Heart left ventricle (tissue), 16 donors: ENCODE data around the gene IFNA10. TPM values are rescaled to one million over a fixed set of nuclear protein-coding genes. Genes with fewer than 3 reads are reported as not detected.
"Not testable (repeated sequence)": the region's sequence is repeated elsewhere in the genome, so short reads cannot be mapped to it uniquely, and the experiment has no call there.

ENCODE experiments used
- ATAC-seq, 4 donors: fragments of 200-7000 bp; cut with Tn5 transposase; one replicate each; pipeline ENCODE4 v1.9.1; 2020 to 2022; ENCODE audit warnings: moderate library complexity in 4 of 4, mild to moderate bottlenecking in 3 of 4, moderate number of reproducible peaks in 1 of 4
- DNase-seq, 5 donors: peaks; one replicate each; pipeline ENCODE4 v3.0.0-alpha.2; 2020
- H3K27ac ChIP-seq, 12 donors: fragments of 200-600 bp; sonication (generic) in 4 of 12; one replicate each; pipeline versions ENCODE4 v1.5.0 to v1.8.0; 2016 to 2022; ENCODE audit warnings: mild to moderate bottlenecking in 2 of 12
- H3K27me3 ChIP-seq, 9 donors: fragments of 200-600 bp; sonication (generic) in 2 of 9; one replicate each; pipeline versions ENCODE4 v1.5.1 to v1.8.0; 2016 to 2022; ENCODE audit warnings: mild to moderate bottlenecking in 3 of 9
- H3K36me3 ChIP-seq, 9 donors: fragments of 200-600 bp; sonication (generic) in 2 of 9; one replicate each; pipeline versions ENCODE4 v1.5.0 to v1.8.0; 2018 to 2022; ENCODE audit warnings: mild to moderate bottlenecking in 2 of 9
- H3K4me1 ChIP-seq, 12 donors: fragments of 200-600 bp; sonication (generic) in 4 of 12; one replicate each; pipeline versions ENCODE4 v1.5.0 to v1.8.0; 2016 to 2022; ENCODE audit warnings: mild to moderate bottlenecking in 3 of 12
- H3K4me3 ChIP-seq, 12 donors: fragments of 200-600 bp; sonication (generic) in 4 of 12; one replicate each; pipeline versions ENCODE4 v1.5.0 to v1.8.0; 2017 to 2022; ENCODE audit warnings: mild to moderate bottlenecking in 9 of 12, moderate library complexity in 4 of 12
- H3K9me3 ChIP-seq, 12 donors: fragments of 200-600 bp; sonication (generic) in 4 of 12; one replicate each; pipeline versions ENCODE4 v1.5.0 to v1.8.0; 2016 to 2022; ENCODE audit warnings: mild to moderate bottlenecking in 1 of 12
- POLR2A ChIP-seq, 2 donors: fragments of 450-650 bp; IDR thresholded peaks; one replicate each; pipeline ENCODE4 v1.6.1; 2017; ENCODE audit warnings: antibody characterized with exemption in 2 of 2, mild to moderate bottlenecking in 2 of 2, moderate library complexity in 2 of 2
- WGBS, 4 donors: extraction: QIAGEN DNeasy Blood & Tissue Kit in 2 of 4; methylation state at CpG; one replicate each; pipeline versions ENCODE4 v1.1.5 to v1.1.7; 2013 to 2018; 5-methylcytosine and 5-hydroxymethylcytosine counted together
- intact Hi-C, 10 donors: fragments of 100-400 bp; cut with DNase I; formaldehyde crosslinking; loops; one replicate each; pipeline versions ENCODE4 v1.11.1 to v1.14.2; 2022
- polyA plus RNA-seq, 2 donors: library from polyadenylated mRNA; stranded (reverse); fragments of 200-250 nt; gene quantifications; one replicate each; pipeline ENCODE4 v1.2.3, GENCODE V29; 2013
- total RNA-seq, 9 donors: library from RNA; depleted of rRNA in 2 of 9; stranded (reverse); fragments of >200 nt in 2 of 9; fragmentation: NEBNext Ultra II Directional in 3 of 9; extraction: Animal tissue kit (Norgen Biotek cat#: 25700) in 3 of 9; gene quantifications; one replicate each; pipeline versions ENCODE4 v1.1.0 to v1.2.4, GENCODE V29; 2016 to 2023
- TF ChIP-seq, protein P1 (sequence below), 12 donors: fragments of 200-600 bp; sonication (generic) in 4 of 12; IDR thresholded peaks; one replicate each; pipeline versions ENCODE4 v1.5.0 to v1.8.0; 2018 to 2022; ENCODE audit warnings: antibody characterized with exemption in 12 of 12, mild to moderate bottlenecking in 5 of 12
- donor health status: ischemic (EF 13 %, LVEDD 7.1; RV severe dilation, severe dysfunction).
- donor health status: healthy with polysubstance abuse.
- donor health status: DM: no; HTN: yes; CAD: no.
- donor health status: DM: no; HTN: no; CAD: no.
- donor health status: ischemic (EF 25% LVEDD 6.9; RV normal size, moderate dysfunction).
- donor health status: ischemic (EF 25% LVEDD 5.7; RV mildly dilated, moderate dysfunction).
- donor health status: healthy.
- donor health status: DM: yes; HTN: yes; CAD: no.
- donor health status: ischemic (EF 35%, LVEDD 5.7; RV mildly dilated, moderate dysfunction).
- donor health status: nonischemic (EF 11% LVEDD 7.7; RV severe dilation, severe dysfunction).
- donor health status: DM: yes; HTN: yes; CAD: no.
- donor health status: PGD.
- donor health status: ischemic (EF 29% LVEDD 5.4; RV normal size, mild dysfunction).
- donor health status: nonischemic (EF 23%, LVEDD 6.1; RV moderate dilation, normal function).

Gene IFNA10
- total and polyA plus RNA-seq, 11 donors, result not detected

GRCh38 chr9:21182810-21183736, 23.9 kb downstream of the IFNA10 start:
- H3K27me3 ChIP-seq, H3K9me3 ChIP-seq, DNase-seq, H3K36me3 ChIP-seq, H3K4me3 ChIP-seq, H3K27ac ChIP-seq, H3K4me1 ChIP-seq: not testable (repeated sequence)
- ATAC-seq, result peak in 1 of 4 donors; percentile 71
- WGBS, 4 donors, result 35 to 39% (median 39%) methylated on average over 4 of the region's 4 CpGs
- TF ChIP-seq, protein P1, sequence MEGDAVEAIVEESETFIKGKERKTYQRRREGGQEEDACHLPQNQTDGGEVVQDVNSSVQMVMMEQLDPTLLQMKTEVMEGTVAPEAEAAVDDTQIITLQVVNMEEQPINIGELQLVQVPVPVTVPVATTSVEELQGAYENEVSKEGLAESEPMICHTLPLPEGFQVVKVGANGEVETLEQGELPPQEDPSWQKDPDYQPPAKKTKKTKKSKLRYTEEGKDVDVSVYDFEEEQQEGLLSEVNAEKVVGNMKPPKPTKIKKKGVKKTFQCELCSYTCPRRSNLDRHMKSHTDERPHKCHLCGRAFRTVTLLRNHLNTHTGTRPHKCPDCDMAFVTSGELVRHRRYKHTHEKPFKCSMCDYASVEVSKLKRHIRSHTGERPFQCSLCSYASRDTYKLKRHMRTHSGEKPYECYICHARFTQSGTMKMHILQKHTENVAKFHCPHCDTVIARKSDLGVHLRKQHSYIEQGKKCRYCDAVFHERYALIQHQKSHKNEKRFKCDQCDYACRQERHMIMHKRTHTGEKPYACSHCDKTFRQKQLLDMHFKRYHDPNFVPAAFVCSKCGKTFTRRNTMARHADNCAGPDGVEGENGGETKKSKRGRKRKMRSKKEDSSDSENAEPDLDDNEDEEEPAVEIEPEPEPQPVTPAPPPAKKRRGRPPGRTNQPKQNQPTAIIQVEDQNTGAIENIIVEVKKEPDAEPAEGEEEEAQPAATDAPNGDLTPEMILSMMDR (IDR thresholded peaks at IDR 0.05), result peak in 8 of 12 donors; percentile 15 to 48 (median 36)
- intact Hi-C loops, result loop anchor here in 1 of 10 donors (10.0 kb wide), 1 partner anchor 602 kb away; no protein-coding TSS in a partner anchor

GRCh38 chr9:21174671-21175070, 32.3 kb downstream of the IFNA10 start:
- Histone ChIP-seq H3K9me3 (no peaks in the 10 kb centered on the region), H3K27ac (no peak overlapping the region), H3K4me1 (no peaks in the 10 kb centered on the region), H3K27me3 (no peaks in the 10 kb centered on the region), H3K36me3 (no peaks in the 10 kb centered on the region), H3K4me3 (no peak overlapping the region)
- TF ChIP-seq POLR2A (IDR thresholded peaks at IDR 0.05), result no peak
- TF ChIP-seq, protein P1 (IDR thresholded peaks at IDR 0.05), result no peak
- no peak for ATAC-seq
- DNase-seq, result no peak
- intact Hi-C loops, result no loop called here
- 73 to 82% (median 76%) methylated on average over 2 of the region's 2 CpGs for WGBS, 4 donors

DNA sequence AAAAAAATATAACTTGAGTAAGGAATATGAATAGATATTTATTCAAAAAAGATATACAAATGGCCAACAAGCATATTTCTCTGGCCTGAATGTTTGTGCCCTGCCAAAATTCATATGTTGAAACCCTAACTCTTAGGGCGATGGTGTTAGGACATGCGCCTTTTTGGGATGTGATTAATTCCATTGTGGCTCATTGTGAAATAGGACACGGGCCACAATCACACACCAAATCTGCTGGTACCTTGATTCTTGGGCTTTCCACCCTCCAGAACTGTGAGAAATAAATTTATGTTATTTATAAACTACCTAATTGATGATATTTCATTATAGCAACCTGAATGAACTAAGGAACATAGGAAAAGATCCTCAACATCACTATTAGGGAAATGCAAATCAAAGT, 34.8 kb downstream of the IFNA10 start:
- no peak for DNase-seq
- H3K36me3 ChIP-seq, result no peaks in the 10 kb centered on the region
- intact Hi-C loops, result no loop called here
- no peaks in the 10 kb centered on the region for H3K4me1 ChIP-seq
- TF ChIP-seq, protein P1 (IDR thresholded peaks at IDR 0.05), result no peak
- no peak for TF ChIP-seq POLR2A (IDR thresholded peaks at IDR 0.05)
- no peak for ATAC-seq
- peaks cover 0 to 3% (median 0%) of the 10 kb centered on the region in 9 donors for H3K27me3 ChIP-seq
- no peak overlapping the region for H3K27ac ChIP-seq
- no peak overlapping the region for H3K4me3 ChIP-seq
- WGBS, 4 donors, result 79 to 92% (median 85%) methylated on average over 3 of the region's 3 CpGs
- no peaks in the 10 kb centered on the region for H3K9me3 ChIP-seq

DNA sequence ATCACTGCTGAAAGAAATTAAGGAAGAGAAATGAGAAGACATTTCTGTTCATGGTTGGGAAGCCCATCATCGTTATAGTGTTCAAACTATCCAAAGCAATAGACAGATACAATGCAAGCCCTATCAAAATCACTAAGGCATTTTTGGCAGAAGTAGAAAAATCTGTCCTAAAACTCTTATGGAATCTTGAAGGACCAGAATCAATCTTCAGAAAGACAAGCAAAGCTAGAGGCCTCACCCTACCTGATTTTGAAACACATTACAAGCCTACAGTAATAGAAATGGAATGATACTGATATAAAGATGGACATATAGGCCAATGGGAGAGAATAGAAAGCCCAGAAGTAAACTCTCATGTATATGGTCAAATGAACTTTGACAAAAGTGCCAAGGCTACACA, 35.6 kb downstream of the IFNA10 start:
- H3K27me3 ChIP-seq, result peaks cover 0 to 3% (median 0%) of the 10 kb centered on the region in 9 donors
- H3K27ac ChIP-seq, result no peak overlapping the region
- DNase-seq (no peak), ATAC-seq (no peak)
- H3K4me1 ChIP-seq, result no peaks in the 10 kb centered on the region
- intact Hi-C loops, result no loop called here
- H3K36me3 ChIP-seq, result no peaks in the 10 kb centered on the region
- H3K4me3 ChIP-seq, result no peak overlapping the region
- TF ChIP-seq, protein P1 (IDR thresholded peaks at IDR 0.05), result no peak
- TF ChIP-seq POLR2A (IDR thresholded peaks at IDR 0.05), result no peak
- WGBS, 4 donors, result 81 to 86% (median 83%) methylated on average over 1 of the region's 1 CpG
- no peaks in the 10 kb centered on the region for H3K9me3 ChIP-seq

GRCh38 chr9:21166560-21166959, 40.4 kb downstream of the IFNA10 start, which contains the start of gene IFNA21:
Gene IFNA21, minus strand, starts transcription at chr9:21166660. Its CDS starts 48 bp downstream, at chr9:21166612.
- H3K4me3 ChIP-seq, H3K9me3 ChIP-seq, H3K27ac ChIP-seq, intact Hi-C loops, H3K4me1 ChIP-seq, DNase-seq, H3K27me3 ChIP-seq, H3K36me3 ChIP-seq, ATAC-seq: not testable (repeated sequence)
- WGBS, 4 donors, result 82 to 91% (median 84%) methylated on average over 2 of the region's 2 CpGs
